ENCODE measurements around the gene ARHGAP40.
A peak's percentile ranks its signal among the peaks of the same experiment; 100 is the strongest.

The ARHGAP40 gene

GRCh38 chr20:38630727-38631126 lies 29.1 kb downstream of the ARHGAP40 start:
- no peak overlapping the region for H3K9ac ChIP-seq (ENCODE audit: low read depth in 1 of 2, low read length in 2 of 2)
- H3K9me3 ChIP-seq (ENCODE audit: control insufficient read depth in 2 of 2, low read length in 2 of 2), result no peaks in the 10 kb centered on the region
- no peak overlapping the region for H3K27ac ChIP-seq (ENCODE audit: low read depth in 2 of 2, low read length in 2 of 2)
- H3K36me3 ChIP-seq (ENCODE audit: control insufficient read depth in 2 of 2, insufficient read depth in 2 of 2, low read length in 2 of 2), result no peaks in the 10 kb centered on the region
- peaks cover 0 to 7% of the 10 kb centered on the region in 2 donors for H3K27me3 ChIP-seq (ENCODE audit: control insufficient read depth in 2 of 2, insufficient read depth in 2 of 2, low read length in 2 of 2)
- H3K4me3 ChIP-seq (ENCODE audit: low read length in 2 of 2), result no peak overlapping the region
- no peaks in the 10 kb centered on the region for H3K4me1 ChIP-seq (ENCODE audit: control insufficient read depth in 2 of 2, insufficient read depth in 2 of 2, low read length in 2 of 2)

DNA sequence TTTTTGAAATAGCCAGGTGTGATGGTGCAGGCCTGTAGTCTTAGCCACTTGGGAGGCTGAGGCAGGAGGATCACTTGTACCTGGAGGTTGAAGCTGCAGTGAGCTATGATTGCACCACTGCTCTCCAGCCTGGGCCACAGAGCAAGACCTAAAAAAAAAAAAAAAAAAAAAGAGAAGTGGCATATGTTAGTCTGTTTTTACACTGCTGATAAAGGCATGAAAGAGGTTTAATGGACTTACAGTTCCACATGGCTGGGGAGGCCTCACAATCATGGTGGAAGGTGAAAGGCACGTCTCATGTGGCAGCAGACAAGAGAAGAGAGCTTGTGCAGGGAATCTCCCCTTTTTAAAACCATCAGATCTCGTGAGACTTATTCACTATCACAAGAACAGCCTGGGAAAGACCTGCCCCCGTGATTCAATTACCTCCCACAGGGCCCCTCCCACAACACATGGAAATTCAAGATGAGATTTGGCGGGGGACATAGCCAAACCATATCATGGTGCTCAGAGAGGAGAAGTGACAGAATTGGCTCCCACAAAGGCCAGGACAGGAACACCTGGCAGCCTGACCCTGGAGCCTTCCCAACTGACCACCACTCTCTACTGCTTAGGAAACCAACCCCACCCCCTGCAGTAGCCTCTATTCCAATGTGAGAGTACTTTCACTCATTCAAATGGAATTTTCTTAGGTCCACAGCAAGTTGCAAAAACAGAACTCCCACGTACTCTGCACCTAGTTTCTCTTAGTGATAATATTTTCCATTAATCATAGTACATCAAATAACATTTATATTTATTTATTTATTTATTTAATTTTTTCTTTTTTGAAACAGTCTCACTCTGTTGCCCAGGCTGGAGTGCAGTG lies 29.8 kb downstream of the ARHGAP40 start:
- Histone ChIP-seq H3K4me3 (ENCODE audit: low read length in 2 of 2) (no peak overlapping the region), H3K9ac (ENCODE audit: low read depth in 1 of 2, low read length in 2 of 2) (no peak overlapping the region), H3K27ac (ENCODE audit: low read depth in 2 of 2, low read length in 2 of 2) (no peak overlapping the region), H3K4me1 (ENCODE audit: control insufficient read depth in 2 of 2, insufficient read depth in 2 of 2, low read length in 2 of 2) (no peaks in the 10 kb centered on the region), H3K36me3 (ENCODE audit: control insufficient read depth in 2 of 2, insufficient read depth in 2 of 2, low read length in 2 of 2) (no peaks in the 10 kb centered on the region), H3K9me3 (ENCODE audit: control insufficient read depth in 2 of 2, low read length in 2 of 2) (no peaks in the 10 kb centered on the region), H3K27me3 (ENCODE audit: control insufficient read depth in 2 of 2, insufficient read depth in 2 of 2, low read length in 2 of 2) (peaks cover 0 to 7% of the 10 kb centered on the region in 2 donors)

GRCh38 chr20:38633577-38634093 lies 32.0 kb downstream of the ARHGAP40 start:
- Histone ChIP-seq H3K36me3 (ENCODE audit: control insufficient read depth in 2 of 2, insufficient read depth in 2 of 2, low read length in 2 of 2) (no peaks in the 10 kb centered on the region), H3K27me3 (ENCODE audit: control insufficient read depth in 2 of 2, insufficient read depth in 2 of 2, low read length in 2 of 2) (peaks cover 0 to 7% of the 10 kb centered on the region in 2 donors), H3K27ac (ENCODE audit: low read depth in 2 of 2, low read length in 2 of 2) (no peak overlapping the region), H3K9me3 (ENCODE audit: control insufficient read depth in 2 of 2, low read length in 2 of 2) (no peaks in the 10 kb centered on the region), H3K4me1 (ENCODE audit: control insufficient read depth in 2 of 2, insufficient read depth in 2 of 2, low read length in 2 of 2) (no peaks in the 10 kb centered on the region), H3K4me3 (ENCODE audit: low read length in 2 of 2) (no peak overlapping the region), H3K9ac (ENCODE audit: low read depth in 1 of 2, low read length in 2 of 2) (no peak overlapping the region)

DNA sequence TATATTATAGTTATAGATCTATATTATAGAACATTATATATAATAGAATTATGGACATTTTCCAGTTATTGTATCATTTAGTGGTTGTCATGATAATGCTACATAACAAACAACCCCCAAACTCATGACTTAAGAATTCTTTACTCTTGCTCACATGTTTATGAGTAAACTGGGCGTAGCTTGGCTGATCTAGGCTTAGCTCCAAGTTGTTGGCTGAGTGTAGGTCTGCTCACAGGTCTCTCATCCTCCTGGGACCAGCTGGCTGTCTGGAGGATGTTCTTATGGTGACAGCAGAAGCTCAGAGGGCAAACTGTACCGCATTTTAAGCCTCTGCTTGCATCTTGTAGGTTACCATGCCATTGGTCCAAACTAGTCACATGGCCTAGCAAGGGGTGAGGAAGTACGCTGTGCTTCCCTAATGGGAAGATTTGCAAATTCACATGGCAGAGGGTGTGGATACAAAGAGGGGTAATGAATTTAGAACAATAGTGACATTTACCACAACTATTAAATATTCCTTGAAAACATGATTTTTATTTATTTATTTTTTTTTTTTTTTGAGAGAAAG lies 34.2 kb downstream of the ARHGAP40 start:
- no peaks in the 10 kb centered on the region for H3K36me3 ChIP-seq (ENCODE audit: control insufficient read depth in 2 of 2, insufficient read depth in 2 of 2, low read length in 2 of 2)
- H3K9ac ChIP-seq (ENCODE audit: low read depth in 1 of 2, low read length in 2 of 2), result no peak overlapping the region
- H3K9me3 ChIP-seq (ENCODE audit: control insufficient read depth in 2 of 2, low read length in 2 of 2), result no peaks in the 10 kb centered on the region
- no peak overlapping the region for H3K27ac ChIP-seq (ENCODE audit: low read depth in 2 of 2, low read length in 2 of 2)
- peaks cover 0 to 11% of the 10 kb centered on the region in 2 donors for H3K27me3 ChIP-seq (ENCODE audit: control insufficient read depth in 2 of 2, insufficient read depth in 2 of 2, low read length in 2 of 2)
- H3K4me3 ChIP-seq (ENCODE audit: low read length in 2 of 2), result no peak overlapping the region
- H3K4me1 ChIP-seq (ENCODE audit: control insufficient read depth in 2 of 2, insufficient read depth in 2 of 2, low read length in 2 of 2), result no peaks in the 10 kb centered on the region

DNA sequence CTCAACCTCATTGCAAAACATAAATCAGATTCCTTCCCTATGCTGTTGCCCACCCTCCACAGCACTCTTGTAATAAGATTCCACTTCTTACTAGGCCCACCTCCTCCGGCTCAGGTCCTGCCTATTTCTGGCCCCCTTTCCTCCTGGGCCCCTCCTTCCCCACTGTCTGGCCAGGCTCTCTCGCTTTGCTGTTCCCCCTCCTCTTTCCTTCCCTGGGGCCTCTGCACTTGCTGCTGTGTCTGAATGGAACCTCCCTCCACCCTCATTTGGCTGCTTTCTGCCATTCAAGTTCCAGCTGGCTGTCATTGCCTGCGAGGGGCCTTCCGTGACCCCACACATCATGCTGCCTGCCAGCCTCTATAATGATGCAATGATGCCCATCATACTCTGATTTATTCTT lies 38.9 kb downstream of the ARHGAP40 start:
- H3K27ac ChIP-seq (ENCODE audit: low read depth in 2 of 2, low read length in 2 of 2), result no peak overlapping the region
- no peaks in the 10 kb centered on the region for H3K9me3 ChIP-seq (ENCODE audit: control insufficient read depth in 2 of 2, low read length in 2 of 2)
- H3K27me3 ChIP-seq (ENCODE audit: control insufficient read depth in 2 of 2, insufficient read depth in 2 of 2, low read length in 2 of 2), result peaks cover 8 to 19% of the 10 kb centered on the region in 2 donors
- H3K4me1 ChIP-seq (ENCODE audit: control insufficient read depth in 2 of 2, insufficient read depth in 2 of 2, low read length in 2 of 2), result no peaks in the 10 kb centered on the region
- H3K4me3 ChIP-seq (ENCODE audit: low read length in 2 of 2), result no peak overlapping the region
- H3K36me3 ChIP-seq (ENCODE audit: control insufficient read depth in 2 of 2, insufficient read depth in 2 of 2, low read length in 2 of 2), result no peaks in the 10 kb centered on the region
- H3K9ac ChIP-seq (ENCODE audit: low read depth in 1 of 2, low read length in 2 of 2), result no peak overlapping the region

GRCh38 chr20:38642498-38642897 lies 40.9 kb downstream of the ARHGAP40 start:
- H3K4me3 ChIP-seq (ENCODE audit: low read length in 2 of 2), result no peak overlapping the region
- no peaks in the 10 kb centered on the region for H3K4me1 ChIP-seq (ENCODE audit: control insufficient read depth in 2 of 2, insufficient read depth in 2 of 2, low read length in 2 of 2)
- no peaks in the 10 kb centered on the region for H3K9me3 ChIP-seq (ENCODE audit: control insufficient read depth in 2 of 2, low read length in 2 of 2)
- no peak overlapping the region for H3K27ac ChIP-seq (ENCODE audit: low read depth in 2 of 2, low read length in 2 of 2)
- H3K27me3 ChIP-seq (ENCODE audit: control insufficient read depth in 2 of 2, insufficient read depth in 2 of 2, low read length in 2 of 2), result peaks cover 14 to 29% of the 10 kb centered on the region in 2 donors
- no peak overlapping the region for H3K9ac ChIP-seq (ENCODE audit: low read depth in 1 of 2, low read length in 2 of 2)
- no peaks in the 10 kb centered on the region for H3K36me3 ChIP-seq (ENCODE audit: control insufficient read depth in 2 of 2, insufficient read depth in 2 of 2, low read length in 2 of 2)

DNA sequence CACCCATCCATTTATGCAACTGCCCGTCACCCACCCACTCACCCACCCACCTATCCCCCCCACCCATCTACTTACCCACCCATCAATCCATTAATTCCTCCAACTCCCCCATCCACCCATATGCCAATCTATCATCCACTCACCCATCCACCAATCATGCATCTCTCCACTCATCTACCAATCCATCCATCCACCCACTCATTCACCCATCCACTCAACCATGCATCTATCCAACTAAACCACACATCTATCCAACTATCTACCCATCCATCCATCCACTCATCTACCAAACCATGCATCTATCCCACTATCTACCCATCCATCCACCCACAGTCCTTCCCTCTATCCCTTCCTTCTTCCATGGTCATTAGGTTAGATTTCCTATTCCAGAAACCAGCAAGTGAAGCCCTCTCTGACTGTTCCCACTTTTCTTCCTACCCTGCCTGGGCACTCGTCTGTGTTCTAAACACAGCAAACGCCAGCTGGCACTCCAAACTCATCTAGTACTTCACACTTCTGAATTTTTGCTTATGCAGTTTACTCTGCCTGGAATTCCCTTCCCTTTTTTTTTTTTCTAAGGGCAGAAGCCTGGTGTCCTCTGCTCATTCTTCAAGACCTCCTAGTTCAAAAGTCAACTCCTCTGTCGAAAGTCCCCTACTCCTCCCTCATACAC lies 43.1 kb downstream of the ARHGAP40 start:
- H3K9me3 ChIP-seq (ENCODE audit: control insufficient read depth in 2 of 2, low read length in 2 of 2), result no peaks in the 10 kb centered on the region
- H3K27me3 ChIP-seq (ENCODE audit: control insufficient read depth in 2 of 2, insufficient read depth in 2 of 2, low read length in 2 of 2), result peaks cover 17 to 24% of the 10 kb centered on the region in 2 donors
- H3K4me3 ChIP-seq (ENCODE audit: low read length in 2 of 2), result no peak overlapping the region
- H3K9ac ChIP-seq (ENCODE audit: low read depth in 1 of 2, low read length in 2 of 2), result no peak overlapping the region
- no peaks in the 10 kb centered on the region for H3K36me3 ChIP-seq (ENCODE audit: control insufficient read depth in 2 of 2, insufficient read depth in 2 of 2, low read length in 2 of 2)
- H3K4me1 ChIP-seq (ENCODE audit: control insufficient read depth in 2 of 2, insufficient read depth in 2 of 2, low read length in 2 of 2), result no peaks in the 10 kb centered on the region
- no peak overlapping the region for H3K27ac ChIP-seq (ENCODE audit: low read depth in 2 of 2, low read length in 2 of 2)

- Histone ChIP-seq H3K9ac (ENCODE audit: low read depth in 1 of 2, low read length in 2 of 2) (no peak overlapping the region), H3K27me3 (ENCODE audit: control insufficient read depth in 2 of 2, insufficient read depth in 2 of 2, low read length in 2 of 2) (peaks cover 20 to 24% of the 10 kb centered on the region in 2 donors), H3K4me1 (ENCODE audit: control insufficient read depth in 2 of 2, insufficient read depth in 2 of 2, low read length in 2 of 2) (no peaks in the 10 kb centered on the region), H3K4me3 (ENCODE audit: low read length in 2 of 2) (no peak overlapping the region), H3K9me3 (ENCODE audit: control insufficient read depth in 2 of 2, low read length in 2 of 2) (no peaks in the 10 kb centered on the region), H3K36me3 (ENCODE audit: control insufficient read depth in 2 of 2, insufficient read depth in 2 of 2, low read length in 2 of 2) (no peaks in the 10 kb centered on the region), H3K27ac (ENCODE audit: low read depth in 2 of 2, low read length in 2 of 2) (no peak overlapping the region)
Observed at GRCh38 chr20:38645351-38645750, 43.7 kb downstream of the ARHGAP40 start.

DNA sequence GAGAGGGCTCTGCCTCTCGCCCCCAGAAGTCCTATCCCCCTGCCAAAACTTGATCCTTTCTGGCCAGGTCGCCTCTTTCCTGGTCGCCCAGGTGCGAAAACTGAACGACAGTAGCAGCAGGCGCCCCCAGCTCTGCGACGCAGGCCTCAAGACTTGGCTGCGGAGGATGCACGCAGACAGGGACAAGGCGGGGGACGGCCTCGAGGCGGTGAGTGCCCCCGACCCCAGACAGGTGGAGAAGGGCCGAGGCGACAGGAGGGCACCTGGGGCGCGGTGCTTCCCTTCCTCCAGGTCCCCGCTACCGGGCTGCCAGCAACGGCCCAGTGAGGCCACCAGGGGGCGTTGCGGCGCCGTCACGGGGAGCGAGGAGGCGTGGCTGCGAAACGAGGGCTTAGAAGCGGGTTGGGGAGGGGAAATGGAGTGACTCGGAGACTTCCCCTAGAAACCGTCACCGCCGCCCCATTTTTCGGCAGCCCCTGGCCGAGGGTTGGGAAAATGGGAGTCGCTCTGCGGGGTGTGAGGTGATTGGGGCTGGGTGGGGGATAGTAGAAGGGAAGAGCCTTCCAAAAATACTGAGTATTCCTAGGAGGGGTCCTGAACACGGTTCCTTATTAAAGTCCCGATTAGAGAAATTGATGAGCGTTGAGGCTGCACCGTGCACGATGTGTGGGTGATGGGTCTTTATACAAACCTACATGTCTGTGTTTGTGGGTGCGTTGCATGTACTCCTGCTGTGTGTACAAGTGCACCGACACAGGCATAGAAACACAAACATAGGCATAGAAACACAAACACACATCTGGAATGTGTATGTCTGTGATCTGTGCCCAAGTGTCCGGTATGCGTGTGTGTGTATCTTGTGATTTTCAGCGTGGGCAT lies 44.6 kb downstream of the ARHGAP40 start:
- Histone ChIP-seq H3K36me3 (ENCODE audit: control insufficient read depth in 2 of 2, insufficient read depth in 2 of 2, low read length in 2 of 2) (no peaks in the 10 kb centered on the region), H3K9ac (ENCODE audit: low read depth in 1 of 2, low read length in 2 of 2) (no peak overlapping the region), H3K4me1 (ENCODE audit: control insufficient read depth in 2 of 2, insufficient read depth in 2 of 2, low read length in 2 of 2) (no peaks in the 10 kb centered on the region), H3K9me3 (ENCODE audit: control insufficient read depth in 2 of 2, low read length in 2 of 2) (no peaks in the 10 kb centered on the region), H3K27ac (ENCODE audit: low read depth in 2 of 2, low read length in 2 of 2) (no peak overlapping the region), H3K4me3 (ENCODE audit: low read length in 2 of 2) (peak overlapping the region in 1 of 2 donors; percentile 37), H3K27me3 (ENCODE audit: control insufficient read depth in 2 of 2, insufficient read depth in 2 of 2, low read length in 2 of 2) (peaks cover 23 to 24% of the 10 kb centered on the region in 2 donors)
